Left lung (tissue), 10 donors: ENCODE measurements around the gene ETNPPL. TPM values are rescaled to one million over a fixed set of nuclear protein-coding genes. Genes with fewer than 3 reads are reported as not detected.

Experiments
- ATAC-seq: fragments of 200-7000 bp; cut with Tn5 transposase; one replicate; pipeline ENCODE4 v1.9.1; 2020; ENCODE audit warnings: moderate library complexity
- DNase-seq, 4 donors: peaks; one replicate each; pipeline ENCODE4 v3.0.0-alpha.2; 2013 to 2020
- H3K27ac ChIP-seq, 2 donors: fragments of 200-600 bp; sonication (generic) in 1 of 2; one replicate each; pipeline versions ENCODE4 v1.5.0 to v1.8.0; 2020 to 2021
- H3K27me3 ChIP-seq, 2 donors: fragments of 200-600 bp; sonication (generic) in 1 of 2; one replicate each; pipeline versions ENCODE4 v1.5.0 to v1.8.0; 2020 to 2021
- H3K36me3 ChIP-seq, 2 donors: fragments of 200-600 bp; sonication (generic) in 1 of 2; one replicate each; pipeline versions ENCODE4 v1.5.0 to v1.8.0; 2020 to 2021
- H3K4me1 ChIP-seq, 2 donors: fragments of 200-600 bp; one replicate each; pipeline ENCODE4 v1.8.0; 2021
- H3K4me3 ChIP-seq, 2 donors: fragments of 200-600 bp; sonication (generic) in 1 of 2; one replicate each; pipeline versions ENCODE4 v1.5.0 to v1.8.0; 2020 to 2021; ENCODE audit warnings: mild to moderate bottlenecking in 1 of 2
- H3K9me3 ChIP-seq, 2 donors: fragments of 200-600 bp; sonication (generic) in 1 of 2; one replicate each; pipeline versions ENCODE4 v1.5.0 to v1.8.0; 2020 to 2021
- CTCF ChIP-seq, 2 donors: fragments of 200-600 bp; sonication (generic) in 1 of 2; IDR thresholded peaks; one replicate each; pipeline versions ENCODE4 v1.5.0 to v1.8.0; 2021; ENCODE audit warnings: antibody characterized with exemption in 2 of 2
- intact Hi-C, 2 donors: fragments of 100-400 bp; cut with DNase I; formaldehyde crosslinking; loops; one replicate each; pipeline versions ENCODE4 v1.11.2 to v1.14.2; 2022
- polyA plus RNA-seq, 6 donors: library from polyadenylated mRNA; unstranded; fragments of 120-200 nt; gene quantifications; one replicate each; pipeline ENCODE4 v1.2.1, GENCODE V29; 2013; ENCODE audit not compliant: insufficient read length in 6 of 6
- total RNA-seq, 2 donors: library from RNA; stranded (reverse); fragmentation: NEBNext Ultra II Directional; extraction: Animal tissue kit (Norgen Biotek cat#: 25700); gene quantifications; one replicate each; pipeline ENCODE4 v1.2.1, GENCODE V29; 2021
- donor health status: DM: no; HTN: yes; CAD: no.
- donor health status: DM: no; HTN: no; CAD: no.

The ETNPPL gene
- total and polyA plus RNA-seq, 8 donors = not detected

GRCh38 chr4:108787724-108788123 lies 24.9 kb upstream of the ETNPPL start:
- ATAC-seq = no peak
- intact Hi-C loops = no loop called here

GRCh38 chr4:108787106-108787505 lies 24.3 kb upstream of the ETNPPL start:
- DNase-seq (no peak), ATAC-seq (no peak)
- Histone ChIP-seq H3K4me1 (no peaks in the 10 kb centered on the region), H3K27ac (no peak overlapping the region), H3K4me3 (no peak overlapping the region), H3K36me3 (no peaks in the 10 kb centered on the region), H3K27me3 (no peaks in the 10 kb centered on the region), H3K9me3 (no peaks in the 10 kb centered on the region)
- intact Hi-C loops = no loop called here
- TF ChIP-seq CTCF (IDR thresholded peaks at IDR 0.05) = no peak

More at GRCh38 chr4:108787724-108788123, 24.9 kb upstream of the ETNPPL start:
- TF ChIP-seq CTCF (IDR thresholded peaks at IDR 0.05) = no peak
- no peak for DNase-seq
- Histone ChIP-seq H3K4me3 (no peak overlapping the region), H3K36me3 (no peaks in the 10 kb centered on the region), H3K9me3 (no peaks in the 10 kb centered on the region), H3K27me3 (no peaks in the 10 kb centered on the region), H3K27ac (no peak overlapping the region), H3K4me1 (no peaks in the 10 kb centered on the region)

- Histone ChIP-seq H3K9me3 (no peaks in the 10 kb centered on the region), H3K4me3 (no peak overlapping the region), H3K27me3 (no peaks in the 10 kb centered on the region), H3K27ac (no peak overlapping the region), H3K4me1 (no peaks in the 10 kb centered on the region), H3K36me3 (no peaks in the 10 kb centered on the region)
- TF ChIP-seq CTCF (IDR thresholded peaks at IDR 0.05) = no peak
- ATAC-seq (no peak), DNase-seq (no peak)
- intact Hi-C loops = no loop called here
Observed at GRCh38 chr4:108786351-108786750, 23.5 kb upstream of the ETNPPL start.

GRCh38 chr4:108783665-108784463 lies 21.0 kb upstream of the ETNPPL start:
- DNase-seq = no peak
- H3K4me3 ChIP-seq = no peak overlapping the region
- no peaks in the 10 kb centered on the region for H3K9me3 ChIP-seq
- H3K4me1 ChIP-seq = no peaks in the 10 kb centered on the region
- TF ChIP-seq CTCF (IDR thresholded peaks at IDR 0.05) = no peak
- no peaks in the 10 kb centered on the region for H3K36me3 ChIP-seq
- no peak for ATAC-seq
- H3K27ac ChIP-seq = no peak overlapping the region
- H3K27me3 ChIP-seq = no peaks in the 10 kb centered on the region
- intact Hi-C loops = no loop called here

GRCh38 chr4:108779958-108780357 lies 17.1 kb upstream of the ETNPPL start:
- ATAC-seq = no peak

More at GRCh38 chr4:108779958-108780357, 17.1 kb upstream of the ETNPPL start:
- no peaks in the 10 kb centered on the region for H3K9me3 ChIP-seq
- H3K4me1 ChIP-seq = no peaks in the 10 kb centered on the region
- intact Hi-C loops = no loop called here
- no peak for TF ChIP-seq CTCF (IDR thresholded peaks at IDR 0.05)
- DNase-seq = no peak
- H3K4me3 ChIP-seq = no peak overlapping the region
- no peaks in the 10 kb centered on the region for H3K36me3 ChIP-seq
- H3K27ac ChIP-seq = no peak overlapping the region
- H3K27me3 ChIP-seq = no peaks in the 10 kb centered on the region
